Measurements from ENCODE around the gene SPATA9. TPM values are rescaled to one million over a fixed set of nuclear protein-coding genes. Genes with fewer than 3 reads are reported as not detected.

SPATA9 gene
- total and polyA plus RNA-seq, 9 of the 15 experiments (the other 6 are each of a cell fraction or from before 2014, with no cell fraction given): 0.16 to 5.5 (median 0.39) TPM; not detected in 3

GRCh38 chr5:95729115-95730010, 46.6 kb upstream of the SPATA9 start (continued):
- TF ChIP-seq PATZ1 (CRISPR knock-in tag; IDR thresholded peaks at IDR 0.05; ENCODE audit: borderline replicate concordance): peak; percentile 15
- no peak for TF ChIP-seq TCF7L2 (IDR thresholded peaks at IDR 0.05; ENCODE audit: low read depth, low read length)
- TF ChIP-seq PTTG1 (tag; IDR thresholded peaks at IDR 0.05; ENCODE audit: low read depth): no peak
- no peak for TF ChIP-seq HNRNPUL1 (IDR thresholded peaks at IDR 0.05; ENCODE audit: low read length)
- 0 out of 4 replicates have a peak, but pooled peaks of 1 of the 2 experiments have one; percentile 17 for TF ChIP-seq TRIM24 (IDR thresholded peaks at IDR 0.05)
- no peak for TF ChIP-seq MTA2 (IDR thresholded peaks at IDR 0.05; ENCODE audit: low read depth)
- TF ChIP-seq ZKSCAN3 (CRISPR knock-in tag; IDR thresholded peaks at IDR 0.05): no peak
- TF ChIP-seq CBX8 (IDR thresholded peaks at IDR 0.05; ENCODE audit: borderline replicate concordance, extremely low read depth, low read depth, low read length, poor library complexity, severe bottlenecking): no peak
- no peak for TF ChIP-seq ZNF512 (tag; IDR thresholded peaks at IDR 0.05)
- no peak; a peak in 1 of 4 replicates for TF ChIP-seq ETV6 (IDR thresholded peaks at IDR 0.05; ENCODE audit: borderline replicate concordance in 1 of 2, low read depth in 2 of 2, low read length in 1 of 2)
- no peak for TF ChIP-seq ETV6 (CRISPR knock-in tag; IDR thresholded peaks at IDR 0.05; ENCODE audit: borderline replicate concordance)
- TF ChIP-seq ETV1 (tag; conservative IDR thresholded peaks at IDR 0.05; ENCODE audit: low read depth): no peak
